ENCODE results near the gene CCDC7. TPM values are rescaled to one million over a fixed set of nuclear protein-coding genes. Genes with fewer than 3 reads are reported as not detected.

Gene CCDC7
- total RNA-seq, 1 experiment from 2014 or later: 6.0 TPM

GRCh38 chr10:32891261-32891660, 445.3 kb downstream of the CCDC7 start:
- in situ Hi-C loops (cut with HindIII; ENCODE audit: low pct_unique_long_range_greater_than_20kb, low sequenced_read_pairs): no loop called here
- TF ChIP-seq TCF7L2 (IDR thresholded peaks at IDR 0.05; ENCODE audit: low read depth, low read length): no peak
- TF ChIP-seq REST (IDR thresholded peaks at IDR 0.05; ENCODE audit: insufficient read depth in 1 of 2, low read depth in 2 of 2, low read length in 1 of 2): no peak
- TF ChIP-seq SIN3A (IDR thresholded peaks at IDR 0.05; ENCODE audit: borderline replicate concordance, insufficient read depth, low read depth, low read length): no peak
- no peak for TF ChIP-seq CTCF (IDR thresholded peaks at IDR 0.05)
- TF ChIP-seq POLR2AphosphoS5 (IDR thresholded peaks at IDR 0.05; ENCODE audit: low read depth, low read length): no peak
- DNase-seq (ENCODE audit: low read depth, low spot score) (no peak), ATAC-seq (peak; percentile 60)
- Histone ChIP-seq H3K4me1 (ENCODE audit: control insufficient read depth, insufficient read depth, low read length) (no peaks in the 10 kb centered on the region; the same call in none of the 2 replicates), H3K27ac (ENCODE audit: low read length) (no peak overlapping the region), H3K9me3 (ENCODE audit: control insufficient read depth, insufficient read depth, low read depth, low read length) (no peaks in the 10 kb centered on the region), H3K4me3 (ENCODE audit: low read depth in 2 of 2, low read length in 2 of 2) (no peak overlapping the region), H3K27me3 (ENCODE audit: control insufficient read depth, insufficient read depth, low read length) (no peaks in the 10 kb centered on the region), H3K36me3 (ENCODE audit: control insufficient read depth, insufficient read depth, low read length) (peaks cover under 1% of the 10 kb centered on the region; the same call in 1 of the 2 replicates)
- intact Hi-C loops (cut with micrococcal nuclease; ENCODE audit: unreplicated experiment): loop anchor here (10.0 kb wide), 1 partner anchor 96 kb away; no protein-coding TSS in a partner anchor
- no TSS peak for BruUV-seq (replicated peaks)
- CTCF ChIA-PET: no interaction called here
- POLR2A ChIA-PET: interaction anchor here (0.9 kb wide), 1 partner anchor 13 kb away, joined by 7 read pairs; no protein-coding TSS in a partner anchor

GRCh38 chr10:32893434-32893833, 447.5 kb downstream of the CCDC7 start:
- intact Hi-C loops (cut with micrococcal nuclease; ENCODE audit: unreplicated experiment) (loop anchor here (10.0 kb wide), 1 partner anchor 99 kb away; no protein-coding TSS in a partner anchor), in situ Hi-C loops (cut with HindIII; ENCODE audit: low pct_unique_long_range_greater_than_20kb, low sequenced_read_pairs) (no loop called here)
- ChIA-PET POLR2A (no interaction called here), CTCF (no interaction called here)
- BruUV-seq (replicated peaks): no TSS peak
- Histone ChIP-seq H3K4me3 (ENCODE audit: low read depth in 2 of 2, low read length in 2 of 2) (no peak overlapping the region), H3K36me3 (ENCODE audit: control insufficient read depth, insufficient read depth, low read length) (peaks cover 11% of the 10 kb centered on the region), H3K4me1 (ENCODE audit: control insufficient read depth, insufficient read depth, low read length) (no peaks in the 10 kb centered on the region; the same call in none of the 2 replicates), H3K27me3 (ENCODE audit: control insufficient read depth, insufficient read depth, low read length) (no peaks in the 10 kb centered on the region), H3K27ac (ENCODE audit: low read length) (no peak overlapping the region), H3K9me3 (ENCODE audit: control insufficient read depth, insufficient read depth, low read depth, low read length) (no peaks in the 10 kb centered on the region)
- ATAC-seq: peak; percentile 64
- TF ChIP-seq POLR2AphosphoS5 (IDR thresholded peaks at IDR 0.05; ENCODE audit: low read depth, low read length) (0 out of 2 replicates have a peak, but pooled peaks have one; percentile 5), TCF7L2 (IDR thresholded peaks at IDR 0.05; ENCODE audit: low read depth, low read length) (no peak), CTCF (IDR thresholded peaks at IDR 0.05) (peak; percentile 34), REST (IDR thresholded peaks at IDR 0.05; ENCODE audit: insufficient read depth in 1 of 2, low read depth in 2 of 2, low read length in 1 of 2) (no peak), SIN3A (IDR thresholded peaks at IDR 0.05; ENCODE audit: borderline replicate concordance, insufficient read depth, low read depth, low read length) (no peak)
- no peak for DNase-seq (ENCODE audit: low read depth, low spot score)
